GM23248 (cell line): Measurements from ENCODE around the gene SLC49A4. TPM values are rescaled to one million over a fixed set of nuclear protein-coding genes. Genes with fewer than 3 reads are reported as not detected.

Experiments
- DNase-seq: peaks from one replicate; pipeline ENCODE4 v3.0.0-alpha.2; 2015
- H2AFZ ChIP-seq: fragments of 200-600 bp; sonication (generic); 2 replicates; pipeline ENCODE4 v1.6.1; 2016; ENCODE audit warnings: antibody characterized with exemption
- H3F3A ChIP-seq: fragments of 200-600 bp; sonication (generic); 2 replicates; pipeline ENCODE4 v1.6.1; 2016; ENCODE audit warnings: mild to moderate bottlenecking, antibody characterized with exemption, mixed run types; ENCODE audit not compliant: insufficient read depth
- H3K27ac ChIP-seq: fragments of 200-600 bp; sonication (generic); 2 replicates; pipeline ENCODE4 v1.5.1; 2016; ENCODE audit warnings: mild to moderate bottlenecking
- H3K27me3 ChIP-seq: fragments of 200-600 bp; sonication (generic); replicated peaks from 2 replicates; pipeline ENCODE4 v1.6.1; 2016; ENCODE audit warnings: mild to moderate bottlenecking; ENCODE audit not compliant: insufficient read depth
- H3K36me3 ChIP-seq: fragments of 200-600 bp; sonication (generic); 2 replicates; pipeline ENCODE4 v1.6.1; 2016; ENCODE audit warnings: low read depth, mild to moderate bottlenecking
- H3K4me1 ChIP-seq: fragments of 200-600 bp; sonication (generic); 2 replicates; pipeline ENCODE4 v1.6.1; 2016; ENCODE audit warnings: mild to moderate bottlenecking; ENCODE audit not compliant: insufficient read depth
- H3K4me2 ChIP-seq: fragments of 200-600 bp; sonication (generic); one replicate; pipeline ENCODE4 v1.6.1; 2016; ENCODE audit warnings: mild to moderate bottlenecking; ENCODE audit not compliant: unreplicated experiment
- H3K4me3 ChIP-seq: fragments of 200-600 bp; sonication (generic); 2 replicates; pipeline ENCODE4 v1.5.1; 2016; ENCODE audit warnings: mild to moderate bottlenecking
- H3K79me2 ChIP-seq: fragments of 200-600 bp; sonication (generic); 2 replicates; pipeline ENCODE4 v1.6.1; 2016; ENCODE audit warnings: mild to moderate bottlenecking; ENCODE audit not compliant: insufficient read depth
- H3K9ac ChIP-seq: fragments of 200-600 bp; sonication (generic); 2 replicates; pipeline ENCODE4 v1.6.1; 2016; ENCODE audit warnings: mild to moderate bottlenecking
- H3K9me2 ChIP-seq: fragments of 200-600 bp; sonication (generic); 2 replicates; pipeline ENCODE4 v1.6.1; 2016; ENCODE audit warnings: mixed run types, mild to moderate bottlenecking, moderate library complexity; ENCODE audit not compliant: insufficient read depth
- H3K9me3 ChIP-seq: fragments of 200-600 bp; sonication (generic); one replicate; pipeline ENCODE4 v1.6.1; 2017; ENCODE audit warnings: low read depth
- H4K20me1 ChIP-seq: fragments of 200-600 bp; sonication (generic); 2 replicates; pipeline ENCODE4 v1.6.0; 2016; ENCODE audit not compliant: insufficient read depth
- EZH2 ChIP-seq: fragments of 200-600 bp; sonication (generic); IDR thresholded peaks from 2 replicates; pipeline ENCODE4 v1.6.1; 2018; ENCODE audit warnings: antibody characterized with exemption, mild to moderate bottlenecking; ENCODE audit not compliant: insufficient read depth, poor library complexity, severe bottlenecking
- EZH2phosphoT487 ChIP-seq: fragments of 200-600 bp; sonication (generic); IDR thresholded peaks from 2 replicates; pipeline ENCODE4 v1.6.1; 2018; ENCODE audit warnings: antibody characterized with exemption, moderate library complexity, mild to moderate bottlenecking, low read depth; ENCODE audit not compliant: insufficient read depth
- WGBS, 2 experiments: methylation state at CpG; one replicate each; pipeline ENCODE4 v1.1.6; 2015 to 2017; ENCODE audit warnings: low lambda C conversion rate in 2 of 2, low coverage in 1 of 2; ENCODE audit errors: missing lambda C conversion rate in 2 of 2; 5-methylcytosine and 5-hydroxymethylcytosine counted together
- in situ Hi-C: fragments of 300-500 bp; cut with MboI; formaldehyde crosslinking; loops from 2 replicates; pipeline ENCODE4 v1.15.0; 2020
- polyA plus RNA-seq: library from polyadenylated mRNA; unstranded; fragments of >200 nt; fragmentation: Nextera tagmentation; extraction: Ambion mirVana; gene quantifications from 2 replicates; pipeline ENCODE4 v1.2.1, GENCODE V29; 2016
- total RNA-seq: library from RNA; depleted of rRNA; stranded (reverse); fragments of >200 nt; shearing (Covaris generic); gene quantifications from 2 replicates; pipeline ENCODE4 v1.2.3, GENCODE V29; 2014

Gene SLC49A4
- total and polyA plus RNA-seq, 2 experiments from 2014 or later: 13.3 to 24.6 TPM

DNA sequence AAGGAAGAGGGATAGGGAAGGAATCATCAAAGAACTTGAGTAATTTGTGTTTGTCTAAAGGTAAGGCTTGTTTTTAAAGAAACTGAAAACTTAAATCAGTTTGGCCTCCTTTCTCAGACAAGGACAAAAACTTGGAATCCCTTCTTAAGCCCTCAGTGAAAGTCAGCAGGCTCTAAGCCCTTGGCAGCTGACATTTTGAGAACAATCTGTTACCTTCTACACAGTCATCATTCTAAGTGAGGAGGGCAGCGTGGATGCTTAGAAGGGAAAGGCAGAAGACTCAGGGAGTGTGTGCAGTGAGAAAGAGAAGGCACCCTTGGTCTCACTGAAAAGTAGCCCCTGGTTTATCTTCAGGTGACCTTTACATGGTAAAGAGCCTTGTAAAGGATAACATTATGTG, 12.1 kb upstream of the SLC49A4 start:
- H2AFZ ChIP-seq: no peak overlapping the region
- H3K9me2 ChIP-seq: no peaks in the 10 kb centered on the region
- no peak for DNase-seq
- no peaks in the 10 kb centered on the region for H4K20me1 ChIP-seq
- H3K4me2 ChIP-seq: no peak overlapping the region
- peaks cover 34% of the 10 kb centered on the region for H3F3A ChIP-seq
- H3K4me3 ChIP-seq: no peak overlapping the region
- WGBS, 2 experiments: 68 to 71% methylated on average over 1 of the region's 1 CpG
- in situ Hi-C loops: no loop called here
- H3K4me1 ChIP-seq: peaks cover 29% of the 10 kb centered on the region
- no peaks in the 10 kb centered on the region for H3K79me2 ChIP-seq
- H3K36me3 ChIP-seq: no peaks in the 10 kb centered on the region
- no peaks in the 10 kb centered on the region for H3K27me3 ChIP-seq
- H3K9ac ChIP-seq: no peak overlapping the region
- no peak overlapping the region for H3K27ac ChIP-seq
- no peak for TF ChIP-seq EZH2
- no peak for TF ChIP-seq EZH2phosphoT487
- no peaks in the 10 kb centered on the region for H3K9me3 ChIP-seq

DNA sequence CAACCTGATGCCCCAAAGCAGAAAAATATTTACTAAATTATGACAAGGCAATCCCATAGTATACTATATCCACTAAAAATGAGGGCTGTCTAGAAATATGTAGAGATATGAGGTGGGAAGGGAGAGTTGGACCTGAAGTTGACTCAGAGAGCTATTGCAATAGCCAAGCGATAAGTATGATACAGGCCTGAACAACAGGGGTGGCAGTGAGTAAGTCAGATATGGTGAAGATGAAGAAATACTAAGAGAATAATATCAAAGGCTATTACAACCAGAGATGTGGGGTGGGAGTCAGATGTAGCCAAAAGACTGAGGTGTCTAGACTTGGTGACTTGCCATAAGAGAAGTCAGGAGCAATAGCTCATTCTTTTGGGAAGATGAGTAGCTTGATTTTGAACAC, 10.4 kb upstream of the SLC49A4 start:
- no peak for TF ChIP-seq EZH2
- no peak for TF ChIP-seq EZH2phosphoT487
- Histone ChIP-seq H3K4me1 (peaks cover 29% of the 10 kb centered on the region), H3K4me3 (no peak overlapping the region), H3K9ac (no peak overlapping the region), H3K79me2 (0 out of 2 replicates have a peak, but pooled peaks cover 6% of the 10 kb centered on the region), H3K9me3 (no peaks in the 10 kb centered on the region), H3K9me2 (no peaks in the 10 kb centered on the region), H4K20me1 (no peaks in the 10 kb centered on the region), H2AFZ (no peak overlapping the region), H3K27me3 (no peaks in the 10 kb centered on the region), H3F3A (peaks cover 34% of the 10 kb centered on the region), H3K27ac (peak overlapping the region; percentile 6), H3K4me2 (peak overlapping the region; percentile 14), H3K36me3 (no peaks in the 10 kb centered on the region)
- 5 to 9% methylated on average over 1 of the region's 1 CpG for WGBS, 2 experiments
- peak; percentile 71 for DNase-seq
- in situ Hi-C loops: no loop called here

DNA sequence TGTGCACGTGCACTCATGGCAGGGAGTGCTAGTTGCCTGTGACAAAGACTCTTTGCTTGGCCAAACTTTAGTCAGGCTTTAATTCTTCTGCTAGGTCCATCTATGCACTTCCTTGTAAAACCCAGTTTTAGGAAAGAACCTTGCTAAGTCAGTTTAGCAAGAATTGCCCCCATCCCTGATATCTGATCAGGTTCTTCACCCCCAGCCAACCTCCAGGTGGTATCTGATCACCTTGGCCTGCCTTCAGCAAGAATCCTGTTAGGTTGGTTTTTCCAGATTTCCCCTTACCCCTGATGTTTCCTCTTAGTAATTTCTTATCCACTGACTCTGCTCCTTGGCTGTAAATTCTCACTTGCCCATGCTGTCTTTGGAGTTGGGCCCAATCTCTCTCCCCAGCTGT, 9.6 kb upstream of the SLC49A4 start:
- Histone ChIP-seq H3K4me3 (no peak overlapping the region), H3K9me3 (no peaks in the 10 kb centered on the region), H4K20me1 (no peaks in the 10 kb centered on the region), H3K4me2 (no peak overlapping the region), H3K27ac (no peak overlapping the region), H3K9me2 (no peaks in the 10 kb centered on the region), H3K79me2 (0 out of 2 replicates have a peak, but pooled peaks cover 6% of the 10 kb centered on the region), H3K36me3 (no peaks in the 10 kb centered on the region), H3K27me3 (no peaks in the 10 kb centered on the region), H3K9ac (no peak overlapping the region), H3F3A (peaks cover 34% of the 10 kb centered on the region), H3K4me1 (peaks cover 29% of the 10 kb centered on the region), H2AFZ (no peak overlapping the region)
- in situ Hi-C loops: no loop called here
- DNase-seq: peak; percentile 2
- TF ChIP-seq EZH2phosphoT487: no peak
- TF ChIP-seq EZH2: no peak
- 95 to 100% methylated on average over 1 of the region's 1 CpG for WGBS, 2 experiments

DNA sequence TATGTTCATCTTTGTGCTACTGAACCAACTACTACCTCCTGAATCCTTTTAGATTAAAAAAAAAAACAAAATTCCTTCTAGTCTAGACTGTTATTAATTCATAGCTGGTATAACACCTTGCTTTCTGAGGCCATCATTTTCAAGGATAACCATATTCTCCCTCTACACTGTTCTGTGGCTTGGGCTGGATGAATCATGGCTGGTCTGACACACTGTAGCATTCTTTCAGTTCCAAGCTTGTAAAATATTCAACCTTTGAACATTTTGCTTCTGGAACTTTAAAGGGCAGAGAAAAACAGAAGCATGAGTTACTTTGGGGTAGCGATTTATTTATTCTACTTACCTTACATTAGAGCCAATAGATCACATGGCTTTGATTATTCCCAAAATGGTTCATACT, 8.8 kb upstream of the SLC49A4 start:
- H3K9me3 ChIP-seq: no peaks in the 10 kb centered on the region
- peak overlapping the region; percentile 55 for H3K4me2 ChIP-seq
- no peak overlapping the region for H2AFZ ChIP-seq
- H3K27me3 ChIP-seq: no peaks in the 10 kb centered on the region
- H4K20me1 ChIP-seq: no peaks in the 10 kb centered on the region
- H3K9me2 ChIP-seq: no peaks in the 10 kb centered on the region
- H3F3A ChIP-seq: peaks cover 34% of the 10 kb centered on the region
- H3K36me3 ChIP-seq: no peaks in the 10 kb centered on the region
- H3K4me1 ChIP-seq: peaks cover 29% of the 10 kb centered on the region
- 28 to 29% methylated on average over 1 of the region's 1 CpG for WGBS, 2 experiments
- H3K4me3 ChIP-seq: peak overlapping the region; percentile 5; the same call in 1 of the 2 replicates
- peak; percentile 80 for DNase-seq
- H3K79me2 ChIP-seq: 0 out of 2 replicates have a peak, but pooled peaks cover 6% of the 10 kb centered on the region
- TF ChIP-seq EZH2 (no peak), EZH2phosphoT487 (no peak)
- peak overlapping the region; percentile 15; the same call in 1 of the 2 replicates for H3K27ac ChIP-seq
- in situ Hi-C loops: no loop called here
- H3K9ac ChIP-seq: no peak overlapping the region

DNA sequence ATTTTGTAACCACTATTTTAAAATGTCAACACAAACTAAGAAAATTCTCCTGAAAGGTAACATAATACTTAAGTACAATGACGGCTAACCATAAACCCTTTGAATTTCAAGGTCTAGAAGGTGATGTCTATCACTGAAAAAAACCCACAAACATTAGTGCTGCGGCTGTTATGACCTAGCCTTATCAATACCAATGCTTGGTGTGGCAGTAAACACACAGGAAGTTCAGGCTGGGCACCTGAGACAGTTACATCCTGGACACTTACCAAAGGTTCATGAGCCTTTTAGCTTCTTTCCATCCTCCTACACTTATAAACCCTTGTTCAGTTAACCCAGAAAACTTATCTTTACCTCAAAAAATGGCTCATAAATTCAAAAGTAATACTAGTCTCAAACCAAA, 7.0 kb upstream of the SLC49A4 start:
- H3K9me3 ChIP-seq: no peaks in the 10 kb centered on the region
- no peak overlapping the region for H3K4me2 ChIP-seq
- peaks cover 30% of the 10 kb centered on the region for H3K4me1 ChIP-seq
- H3K27ac ChIP-seq: no peak overlapping the region
- H3F3A ChIP-seq: peaks cover 34% of the 10 kb centered on the region
- no peaks in the 10 kb centered on the region for H4K20me1 ChIP-seq
- H3K27me3 ChIP-seq: no peaks in the 10 kb centered on the region
- DNase-seq: no peak
- H3K36me3 ChIP-seq: no peaks in the 10 kb centered on the region
- 95 to 100% methylated on average over 2 of the region's 2 CpGs for WGBS, 2 experiments
- H3K9me2 ChIP-seq: no peaks in the 10 kb centered on the region
- H3K4me3 ChIP-seq: no peak overlapping the region
- in situ Hi-C loops: no loop called here
- 0 out of 2 replicates have a peak, but pooled peaks cover 6% of the 10 kb centered on the region for H3K79me2 ChIP-seq
- TF ChIP-seq EZH2phosphoT487 (no peak), EZH2 (no peak)
- no peak overlapping the region for H3K9ac ChIP-seq
- H2AFZ ChIP-seq: no peak overlapping the region
